EH (cell line): Measurements from ENCODE around the gene HTRA1.

Experiments used
- DNase-seq: peaks from one replicate; pipeline ENCODE4 v3.0.0-alpha.2; 2015; ENCODE audit warnings: low read depth

HTRA1 gene

GRCh38 chr10:122455376-122456079, 5.8 kb upstream of the HTRA1 start:
- DNase-seq = no peak

- DNase-seq = no peak
Observed at GRCh38 chr10:122457934-122458333, 3.4 kb upstream of the HTRA1 start.

GRCh38 chr10:122458693-122459092, 2.7 kb upstream of the HTRA1 start:
- DNase-seq = no peak

- DNase-seq = peak; percentile 62
Observed at GRCh38 chr10:122459561-122460273, 1.6 kb upstream of the HTRA1 start.

GRCh38 chr10:122460891-122461293, 461 bp upstream of the HTRA1 start:
- DNase-seq = peak; percentile 6

GRCh38 chr10:122461729-122462532, 578 bp downstream of the HTRA1 start:
- DNase-seq = peak; percentile 11

- peak; percentile 59 for DNase-seq
Observed at GRCh38 chr10:122462533-122463465, 1.4 kb downstream of the HTRA1 start.

GRCh38 chr10:122463466-122464249, 2.3 kb downstream of the HTRA1 start:
- DNase-seq = no peak

GRCh38 chr10:122464250-122464510, 2.8 kb downstream of the HTRA1 start:
- DNase-seq = no peak

GRCh38 chr10:122464586-122464985, 3.2 kb downstream of the HTRA1 start:
- no peak for DNase-seq

- no peak for DNase-seq
Observed at GRCh38 chr10:122465401-122466040, 4.2 kb downstream of the HTRA1 start.

- no peak for DNase-seq
Observed at GRCh38 chr10:122466951-122467381, 5.6 kb downstream of the HTRA1 start.

GRCh38 chr10:122467701-122468100, 6.3 kb downstream of the HTRA1 start:
- DNase-seq = no peak

GRCh38 chr10:122468307-122468925, 7.1 kb downstream of the HTRA1 start:
- no peak for DNase-seq

GRCh38 chr10:122468926-122469781, 7.8 kb downstream of the HTRA1 start:
- peak; percentile 99 for DNase-seq

GRCh38 chr10:122469848-122470247, 8.5 kb downstream of the HTRA1 start:
- DNase-seq = no peak

GRCh38 chr10:122471531-122472177, 10.3 kb downstream of the HTRA1 start:
- DNase-seq = peak; percentile 71

GRCh38 chr10:122473116-122473515, 11.8 kb downstream of the HTRA1 start:
- no peak for DNase-seq
